HG02870 (cell line): Measurements from ENCODE around the gene NTN1.

ENCODE experiments used
- ATAC-seq: cut with Tn5 transposase; IDR thresholded peaks from one replicate; pipeline ENCODE4 v1.9.1; 2021; ENCODE audit warnings: mild to moderate bottlenecking, moderate library complexity; ENCODE audit not compliant: unreplicated experiment

NTN1 gene

GRCh38 chr17:9211133-9211765 lies 189.9 kb downstream of the NTN1 start:
- no peak for ATAC-seq

GRCh38 chr17:9212376-9213302 lies 191.3 kb downstream of the NTN1 start:
- no peak for ATAC-seq

- no peak for ATAC-seq
Measured at GRCh38 chr17:9213303-9213640, 192.0 kb downstream of the NTN1 start.

GRCh38 chr17:9215465-9215864 lies 194.2 kb downstream of the NTN1 start:
- no peak for ATAC-seq

- no peak for ATAC-seq
Measured at GRCh38 chr17:9217151-9218056, 196.1 kb downstream of the NTN1 start.

GRCh38 chr17:9218064-9218635 lies 196.8 kb downstream of the NTN1 start:
- no peak for ATAC-seq

GRCh38 chr17:9218911-9219310 lies 197.6 kb downstream of the NTN1 start:
- no peak for ATAC-seq

- no peak for ATAC-seq
Measured at GRCh38 chr17:9219631-9220397, 198.5 kb downstream of the NTN1 start.

- no peak for ATAC-seq
Measured at GRCh38 chr17:9220398-9221146, 199.3 kb downstream of the NTN1 start.

- no peak for ATAC-seq
Measured at GRCh38 chr17:9221147-9221921, 200.0 kb downstream of the NTN1 start.

GRCh38 chr17:9221922-9222180 lies 200.5 kb downstream of the NTN1 start:
- ATAC-seq, result no peak

GRCh38 chr17:9223531-9223930 lies 202.2 kb downstream of the NTN1 start:
- no peak for ATAC-seq

GRCh38 chr17:9224485-9224884 lies 203.2 kb downstream of the NTN1 start:
- no peak for ATAC-seq

- no peak for ATAC-seq
Measured at GRCh38 chr17:9225305-9226101, 204.2 kb downstream of the NTN1 start.

GRCh38 chr17:9226130-9226793 lies 205.0 kb downstream of the NTN1 start:
- no peak for ATAC-seq

- ATAC-seq, result no peak
Measured at GRCh38 chr17:9226794-9227135, 205.5 kb downstream of the NTN1 start.

- no peak for ATAC-seq
Measured at GRCh38 chr17:9227819-9228407, 206.6 kb downstream of the NTN1 start.
